GM23338 (cell line): Measurements from ENCODE around the gene ALOX5AP.

ENCODE experiments used
- EZH2 ChIP-seq: fragments of 200-600 bp; sonication (generic); IDR thresholded peaks from one replicate; pipeline ENCODE4 v1.8.0; 2017; ENCODE audit warnings: antibody characterized with exemption, mild to moderate bottlenecking, low read depth; ENCODE audit not compliant: unreplicated experiment
- EZH2phosphoT487 ChIP-seq: fragments of 200-600 bp; sonication (generic); IDR thresholded peaks from one replicate; pipeline ENCODE4 v1.8.1; 2018; ENCODE audit warnings: antibody characterized with exemption; ENCODE audit not compliant: unreplicated experiment
- JUNB ChIP-seq: IDR thresholded peaks from one replicate; pipeline ENCODE4 v1.6.1; 2016; ENCODE audit warnings: antibody characterized with exemption; ENCODE audit not compliant: unreplicated experiment
- POLR2AphosphoS5 ChIP-seq: IDR thresholded peaks from 2 replicates; pipeline ENCODE4 v1.6.1; 2016; ENCODE audit warnings: antibody characterized with exemption, low read depth
- STAT1 ChIP-seq: IDR thresholded peaks from one replicate; pipeline ENCODE4 v1.6.1; 2016; ENCODE audit warnings: antibody characterized with exemption; ENCODE audit not compliant: unreplicated experiment
- TF ChIP-seq, protein P1 (sequence below), 2 experiments: fragments of 200-600 bp in 1 of 2; sonication (generic) in 1 of 2; conservative IDR thresholded peaks; 2 replicates each; pipeline versions ENCODE4 v1.5.1 to v1.6.1; 2016 to 2017; ENCODE audit warnings: antibody characterized with exemption in 2 of 2, low read depth in 2 of 2, mild to moderate bottlenecking in 2 of 2, moderate library complexity in 1 of 2
- TF ChIP-seq, protein P2 (sequence below): IDR thresholded peaks from one replicate; pipeline ENCODE4 v1.6.1; 2018; ENCODE audit warnings: antibody characterized with exemption; ENCODE audit not compliant: unreplicated experiment
- TF ChIP-seq, protein P3 (sequence below): IDR thresholded peaks from 2 replicates; pipeline ENCODE4 v1.6.1; 2016; ENCODE audit warnings: antibody characterized with exemption

DNA sequence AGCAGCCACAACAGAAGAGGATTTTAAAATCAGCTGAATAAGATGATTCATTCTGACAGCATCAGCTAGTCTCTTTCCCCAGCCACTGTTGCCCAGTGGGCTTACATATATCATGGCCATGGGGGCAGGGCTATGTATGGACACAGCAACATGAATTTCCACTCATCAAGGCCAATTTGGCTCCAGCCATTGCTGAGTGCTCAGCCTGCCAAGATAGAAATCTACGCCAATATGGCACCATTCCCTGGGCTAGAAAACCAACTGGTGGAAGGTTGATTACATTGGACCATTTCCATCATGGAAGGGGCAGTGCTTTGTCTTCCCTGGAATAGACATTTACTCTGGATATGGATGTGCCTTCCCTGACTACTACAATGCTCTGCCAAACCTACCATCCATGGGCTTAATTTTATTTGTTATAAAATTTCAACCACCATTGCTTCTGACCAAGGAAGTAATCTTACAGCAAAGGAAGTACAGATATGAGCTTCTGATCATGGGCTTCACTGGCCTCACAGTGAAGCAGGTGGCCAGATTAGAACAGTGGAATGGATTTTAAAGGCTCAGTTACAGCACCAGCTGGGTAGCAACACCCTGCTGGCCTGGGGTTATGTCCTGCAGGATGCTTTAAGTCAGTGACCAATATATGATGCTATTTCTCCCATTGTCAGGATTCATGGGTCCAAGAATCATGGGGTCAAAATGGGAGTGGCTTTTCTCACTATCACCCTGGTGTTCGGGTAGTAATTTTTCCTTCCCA, 9.8 kb upstream of the ALOX5AP start:
- TF ChIP-seq, protein P1, sequence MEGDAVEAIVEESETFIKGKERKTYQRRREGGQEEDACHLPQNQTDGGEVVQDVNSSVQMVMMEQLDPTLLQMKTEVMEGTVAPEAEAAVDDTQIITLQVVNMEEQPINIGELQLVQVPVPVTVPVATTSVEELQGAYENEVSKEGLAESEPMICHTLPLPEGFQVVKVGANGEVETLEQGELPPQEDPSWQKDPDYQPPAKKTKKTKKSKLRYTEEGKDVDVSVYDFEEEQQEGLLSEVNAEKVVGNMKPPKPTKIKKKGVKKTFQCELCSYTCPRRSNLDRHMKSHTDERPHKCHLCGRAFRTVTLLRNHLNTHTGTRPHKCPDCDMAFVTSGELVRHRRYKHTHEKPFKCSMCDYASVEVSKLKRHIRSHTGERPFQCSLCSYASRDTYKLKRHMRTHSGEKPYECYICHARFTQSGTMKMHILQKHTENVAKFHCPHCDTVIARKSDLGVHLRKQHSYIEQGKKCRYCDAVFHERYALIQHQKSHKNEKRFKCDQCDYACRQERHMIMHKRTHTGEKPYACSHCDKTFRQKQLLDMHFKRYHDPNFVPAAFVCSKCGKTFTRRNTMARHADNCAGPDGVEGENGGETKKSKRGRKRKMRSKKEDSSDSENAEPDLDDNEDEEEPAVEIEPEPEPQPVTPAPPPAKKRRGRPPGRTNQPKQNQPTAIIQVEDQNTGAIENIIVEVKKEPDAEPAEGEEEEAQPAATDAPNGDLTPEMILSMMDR (conservative IDR thresholded peaks at IDR 0.05; ENCODE audit: low read depth in 2 of 2): no peak
- TF ChIP-seq, protein P2, sequence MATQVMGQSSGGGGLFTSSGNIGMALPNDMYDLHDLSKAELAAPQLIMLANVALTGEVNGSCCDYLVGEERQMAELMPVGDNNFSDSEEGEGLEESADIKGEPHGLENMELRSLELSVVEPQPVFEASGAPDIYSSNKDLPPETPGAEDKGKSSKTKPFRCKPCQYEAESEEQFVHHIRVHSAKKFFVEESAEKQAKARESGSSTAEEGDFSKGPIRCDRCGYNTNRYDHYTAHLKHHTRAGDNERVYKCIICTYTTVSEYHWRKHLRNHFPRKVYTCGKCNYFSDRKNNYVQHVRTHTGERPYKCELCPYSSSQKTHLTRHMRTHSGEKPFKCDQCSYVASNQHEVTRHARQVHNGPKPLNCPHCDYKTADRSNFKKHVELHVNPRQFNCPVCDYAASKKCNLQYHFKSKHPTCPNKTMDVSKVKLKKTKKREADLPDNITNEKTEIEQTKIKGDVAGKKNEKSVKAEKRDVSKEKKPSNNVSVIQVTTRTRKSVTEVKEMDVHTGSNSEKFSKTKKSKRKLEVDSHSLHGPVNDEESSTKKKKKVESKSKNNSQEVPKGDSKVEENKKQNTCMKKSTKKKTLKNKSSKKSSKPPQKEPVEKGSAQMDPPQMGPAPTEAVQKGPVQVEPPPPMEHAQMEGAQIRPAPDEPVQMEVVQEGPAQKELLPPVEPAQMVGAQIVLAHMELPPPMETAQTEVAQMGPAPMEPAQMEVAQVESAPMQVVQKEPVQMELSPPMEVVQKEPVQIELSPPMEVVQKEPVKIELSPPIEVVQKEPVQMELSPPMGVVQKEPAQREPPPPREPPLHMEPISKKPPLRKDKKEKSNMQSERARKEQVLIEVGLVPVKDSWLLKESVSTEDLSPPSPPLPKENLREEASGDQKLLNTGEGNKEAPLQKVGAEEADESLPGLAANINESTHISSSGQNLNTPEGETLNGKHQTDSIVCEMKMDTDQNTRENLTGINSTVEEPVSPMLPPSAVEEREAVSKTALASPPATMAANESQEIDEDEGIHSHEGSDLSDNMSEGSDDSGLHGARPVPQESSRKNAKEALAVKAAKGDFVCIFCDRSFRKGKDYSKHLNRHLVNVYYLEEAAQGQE: no peak
- TF ChIP-seq EZH2: no peak
- no peak for TF ChIP-seq JUNB
- TF ChIP-seq POLR2AphosphoS5: no peak
- TF ChIP-seq STAT1: no peak
- no peak for TF ChIP-seq EZH2phosphoT487
- TF ChIP-seq, protein P3, sequence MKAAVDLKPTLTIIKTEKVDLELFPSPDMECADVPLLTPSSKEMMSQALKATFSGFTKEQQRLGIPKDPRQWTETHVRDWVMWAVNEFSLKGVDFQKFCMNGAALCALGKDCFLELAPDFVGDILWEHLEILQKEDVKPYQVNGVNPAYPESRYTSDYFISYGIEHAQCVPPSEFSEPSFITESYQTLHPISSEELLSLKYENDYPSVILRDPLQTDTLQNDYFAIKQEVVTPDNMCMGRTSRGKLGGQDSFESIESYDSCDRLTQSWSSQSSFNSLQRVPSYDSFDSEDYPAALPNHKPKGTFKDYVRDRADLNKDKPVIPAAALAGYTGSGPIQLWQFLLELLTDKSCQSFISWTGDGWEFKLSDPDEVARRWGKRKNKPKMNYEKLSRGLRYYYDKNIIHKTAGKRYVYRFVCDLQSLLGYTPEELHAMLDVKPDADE: no peak
